ACHN (cell line): ENCODE measurements around the gene SLC10A1.
"Not testable (repeated sequence)": the region's sequence is repeated elsewhere in the genome, so short reads cannot be mapped to it uniquely, and the experiment has no call there.

Source experiments
- DNase-seq: peaks from one replicate; pipeline ENCODE4 v3.0.0-alpha.2; 2015
- in situ Hi-C: cut with HindIII; loops from 2 replicates; pipeline ENCODE4 v1.10.0; 2017; ENCODE audit warnings: low sequenced_read_pairs, low pct_ligation_motif_present, low pct_unique_long_range_greater_than_20kb

Gene SLC10A1

DNA sequence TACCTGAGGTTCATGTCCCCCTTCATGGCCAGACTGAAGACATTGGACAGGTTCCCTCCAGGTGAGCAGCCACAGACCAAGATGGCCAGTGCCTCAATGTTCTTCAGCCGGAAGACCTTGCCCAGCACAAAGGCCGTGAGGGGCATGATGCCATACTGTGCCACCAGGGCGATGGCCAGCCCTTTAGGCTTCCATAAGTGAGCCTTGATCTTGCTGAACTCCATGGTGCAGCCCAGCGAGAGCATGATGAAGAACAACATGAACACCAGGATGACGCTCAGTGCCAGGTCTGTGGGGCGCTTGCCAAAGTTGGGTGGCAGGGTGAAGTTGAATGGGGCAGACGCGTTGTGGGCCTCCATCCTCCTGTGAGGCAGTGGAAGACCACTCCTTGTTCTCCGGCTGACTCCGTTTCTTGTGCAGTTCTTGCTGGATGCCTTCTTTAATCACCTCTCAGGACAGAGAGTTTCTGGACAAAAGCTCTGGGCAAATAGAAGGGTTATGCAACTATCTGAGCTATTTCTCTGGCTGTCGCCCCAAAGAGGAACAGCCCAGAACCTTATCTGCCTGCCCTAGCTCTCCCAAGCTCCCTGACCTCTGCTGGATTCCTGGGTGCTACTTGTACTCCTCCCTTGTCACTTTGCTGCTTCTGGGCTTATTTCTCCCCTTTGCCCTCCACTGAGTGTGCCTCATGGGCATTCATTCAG, at the start of gene SLC10A1:
Gene SLC10A1 (minus strand): TSS at position 445 of the 704 bp plus-strand sequence. CDS start 86 bp downstream, at position 359.
- no peak for DNase-seq
- in situ Hi-C loops, result no loop called here

- no peak for DNase-seq
These were observed 48.7 kb upstream of the SLC10A1 start for GRCh38 chr14:69845787-69846186.

GRCh38 chr14:69845050-69845581, 48.1 kb upstream of the SLC10A1 start:
- no peak for DNase-seq
- in situ Hi-C loops, result no loop called here

More at GRCh38 chr14:69845787-69846186, 48.7 kb upstream of the SLC10A1 start:
- in situ Hi-C loops, result no loop called here

DNA sequence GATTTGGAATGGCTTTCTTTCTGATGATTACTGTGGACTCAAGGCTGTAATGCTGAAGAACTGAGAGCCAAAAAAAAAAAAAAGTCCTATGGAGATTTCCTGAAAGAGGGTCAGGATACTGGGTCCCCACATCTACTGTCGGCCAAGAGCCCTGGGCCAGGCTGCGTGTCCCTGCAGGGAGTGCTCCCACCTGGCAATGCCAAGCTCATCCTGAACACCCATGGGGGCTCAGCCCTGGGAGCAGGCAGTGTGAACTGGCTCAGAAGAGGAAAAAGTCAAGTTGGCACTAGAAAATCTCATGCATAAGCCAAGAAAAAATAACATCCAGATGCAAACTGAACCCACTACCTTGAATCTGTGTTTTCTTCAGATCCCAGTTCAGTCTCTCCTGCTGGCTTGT, 47.1 kb upstream of the SLC10A1 start:
- in situ Hi-C loops, result no loop called here
- DNase-seq, result no peak

DNA sequence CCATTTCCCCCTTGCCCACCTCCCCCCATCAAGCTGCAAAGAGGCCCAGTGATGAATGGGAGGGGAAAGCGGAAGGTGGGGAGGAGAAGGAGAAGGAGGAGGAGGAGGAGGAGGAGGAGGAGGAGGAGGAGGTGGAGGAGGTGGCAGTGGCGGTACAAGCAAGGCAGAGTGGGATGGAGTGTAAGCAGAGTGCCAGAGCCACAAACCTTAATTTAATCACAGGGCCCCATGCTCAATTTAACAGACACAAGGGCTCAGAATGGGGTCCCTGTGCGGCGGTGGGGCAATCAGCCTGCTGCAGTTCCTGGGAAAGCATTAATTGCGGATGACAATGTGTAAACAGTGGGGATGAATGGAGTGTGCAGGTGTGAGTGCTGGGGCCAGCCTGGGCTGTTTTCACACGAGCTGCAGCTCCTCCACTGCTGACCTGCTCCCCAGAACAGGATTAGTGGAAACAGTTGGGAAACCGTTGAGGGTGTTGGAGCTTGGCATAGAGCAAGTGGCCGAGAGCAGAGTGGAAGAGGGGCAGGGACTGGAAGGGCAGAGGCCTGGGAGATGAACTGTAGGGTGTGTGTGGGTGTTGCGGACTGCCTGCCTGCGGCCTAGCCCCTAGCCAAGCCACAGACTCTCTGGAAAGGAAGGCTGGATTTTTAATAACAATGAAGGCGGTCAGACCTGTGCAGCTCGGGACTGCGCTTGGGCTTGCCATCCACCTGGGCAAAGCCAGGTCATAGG, 45.8 kb upstream of the SLC10A1 start:
- in situ Hi-C loops, result no loop called here
- no peak for DNase-seq

- DNase-seq, result no peak
These were observed 44.6 kb upstream of the SLC10A1 start for GRCh38 chr14:69841656-69842055.

DNA sequence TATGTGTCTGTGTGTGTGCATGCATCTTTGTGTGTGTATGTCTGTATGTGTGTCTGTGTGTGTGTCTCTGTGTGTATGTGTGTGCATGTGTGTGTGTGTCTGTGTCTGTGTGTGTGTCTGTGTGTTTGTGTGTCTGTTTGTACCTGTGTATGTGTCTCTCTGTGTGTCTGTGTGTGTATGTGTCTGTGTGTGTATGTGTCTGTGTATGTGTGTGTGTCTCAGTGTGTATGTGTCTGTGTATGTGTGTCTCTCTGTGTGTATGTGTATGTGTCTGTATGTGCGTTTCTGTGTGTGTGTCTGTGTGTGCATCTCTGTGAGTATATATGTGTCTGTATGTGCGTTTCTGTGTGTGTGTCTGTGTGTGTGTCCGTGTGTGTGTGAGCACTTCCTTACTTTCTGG, 42.6 kb upstream of the SLC10A1 start:
- no peak for DNase-seq
- in situ Hi-C loops, result no loop called here

More at GRCh38 chr14:69841656-69842055, 44.6 kb upstream of the SLC10A1 start:
- in situ Hi-C loops, result no loop called here

- in situ Hi-C loops, result no loop called here
These were observed 41.9 kb upstream of the SLC10A1 start for GRCh38 chr14:69838881-69839416.

DNA sequence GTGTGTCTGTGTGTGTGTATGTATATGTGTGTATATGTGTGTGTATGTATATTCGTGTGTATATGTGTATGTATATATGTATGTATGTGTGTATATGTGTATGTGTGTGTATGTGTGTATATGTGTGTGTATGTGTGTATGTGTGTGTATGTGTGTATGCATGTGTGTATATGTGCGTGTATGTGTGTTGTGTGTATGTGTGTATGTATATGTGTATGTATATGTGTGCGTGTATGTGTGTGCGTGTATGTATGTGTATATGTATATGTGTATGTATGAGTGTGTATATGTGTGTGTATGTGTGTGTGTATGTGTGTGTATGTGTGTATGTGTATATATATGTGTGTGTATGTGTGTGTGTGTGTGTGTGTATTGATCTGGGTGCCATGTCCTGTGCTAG, 31.8 kb upstream of the SLC10A1 start:
- no peak for DNase-seq
- in situ Hi-C loops, result no loop called here

More at GRCh38 chr14:69838881-69839416, 41.9 kb upstream of the SLC10A1 start:
- no peak for DNase-seq

- in situ Hi-C loops, result no loop called here
- DNase-seq, result no peak
These were observed 31.3 kb upstream of the SLC10A1 start for GRCh38 chr14:69828354-69828753.

GRCh38 chr14:69827560-69827959, 30.5 kb upstream of the SLC10A1 start:
- in situ Hi-C loops, result no loop called here
- no peak for DNase-seq

GRCh38 chr14:69822456-69822855, 25.4 kb upstream of the SLC10A1 start:
- DNase-seq, result no peak
- in situ Hi-C loops, result no loop called here

DNA sequence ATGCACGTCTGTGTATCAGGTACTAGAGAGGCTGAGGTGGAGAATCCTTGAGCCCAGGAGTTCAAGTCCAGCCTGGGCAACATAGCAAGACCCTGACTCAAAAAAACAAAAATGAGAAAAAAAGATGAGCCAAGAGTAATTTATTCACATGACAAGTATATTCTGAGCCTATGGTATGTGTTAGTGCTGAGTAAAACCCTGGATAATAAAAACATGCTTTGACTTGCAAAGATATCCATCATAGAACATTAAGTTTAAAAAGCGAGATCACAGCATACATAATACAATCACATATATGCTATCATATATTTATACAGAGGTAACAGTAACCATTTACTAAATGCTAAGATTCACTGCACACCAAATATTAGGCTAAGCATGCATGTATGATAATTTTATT, 23.9 kb upstream of the SLC10A1 start:
- in situ Hi-C loops, result no loop called here
- DNase-seq, result no peak

DNA sequence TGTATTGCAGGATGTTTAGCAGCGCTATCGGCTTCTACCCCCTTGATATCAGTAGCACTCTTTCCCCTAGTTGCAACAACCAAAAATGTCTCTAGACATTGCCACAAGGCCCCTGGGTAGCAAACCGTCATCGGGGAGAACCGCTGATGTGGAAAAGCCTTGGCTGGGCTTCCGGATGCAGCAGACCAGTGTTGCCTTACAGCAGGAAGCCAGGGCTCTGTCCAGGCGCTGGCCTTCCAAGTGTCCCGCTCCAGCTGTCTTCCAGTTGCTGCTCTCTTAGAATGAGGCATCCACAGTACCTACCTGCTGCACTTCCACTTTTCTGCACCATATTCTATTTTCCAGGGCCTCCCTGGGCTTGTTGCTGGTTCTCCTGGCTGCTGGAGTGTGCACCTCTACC, 22.6 kb upstream of the SLC10A1 start:
- in situ Hi-C loops, result no loop called here
- DNase-seq, result no peak

GRCh38 chr14:69818758-69819191, 21.7 kb upstream of the SLC10A1 start:
- in situ Hi-C loops, result no loop called here
- peak; percentile 61 for DNase-seq

GRCh38 chr14:69816216-69816615, 19.2 kb upstream of the SLC10A1 start:
- in situ Hi-C loops, result no loop called here
- DNase-seq, result no peak

GRCh38 chr14:69815556-69815955, 18.5 kb upstream of the SLC10A1 start:
- in situ Hi-C loops, result no loop called here

GRCh38 chr14:69814397-69814796, 17.4 kb upstream of the SLC10A1 start:
- in situ Hi-C loops, result no loop called here
- DNase-seq, result no peak

More at GRCh38 chr14:69815556-69815955, 18.5 kb upstream of the SLC10A1 start:
- DNase-seq, result no peak

- DNase-seq, in situ Hi-C loops: not testable (repeated sequence)
These were observed 16.3 kb upstream of the SLC10A1 start for GRCh38 chr14:69813346-69813745.
